SHP77 treated with DMSO at 0.1 percent for 48 hours (cell line): ENCODE data around the gene CAMK4.
A peak's percentile ranks its signal among the peaks of the same experiment; 100 is the strongest.
"Not testable (repeated sequence)": the region's sequence is repeated elsewhere in the genome, so short reads cannot be mapped to it uniquely, and the experiment has no call there.

Experiments
- DNase-seq: peaks from one replicate; lab custom pipeline; 2025; lab: John Stamatoyannopoulos, UW

CAMK4 gene

GRCh38 chr5:111256128-111256527 lies 31.9 kb downstream of the CAMK4 start:
- DNase-seq = no peak

GRCh38 chr5:111257610-111258009 lies 33.4 kb downstream of the CAMK4 start:
- DNase-seq = not testable (repeated sequence)

- no peak for DNase-seq
Observed at GRCh38 chr5:111259636-111260035, 35.5 kb downstream of the CAMK4 start.

- DNase-seq = no peak
Observed at GRCh38 chr5:111261610-111262009, 37.4 kb downstream of the CAMK4 start.

- no peak for DNase-seq
Observed at GRCh38 chr5:111262153-111262552, 38.0 kb downstream of the CAMK4 start.

GRCh38 chr5:111262815-111263214 lies 38.6 kb downstream of the CAMK4 start:
- no peak for DNase-seq

- DNase-seq = peak; percentile 51
Observed at GRCh38 chr5:111266491-111266890, 42.3 kb downstream of the CAMK4 start.

GRCh38 chr5:111268300-111268699 lies 44.1 kb downstream of the CAMK4 start:
- no peak for DNase-seq

GRCh38 chr5:111271885-111272284 lies 47.7 kb downstream of the CAMK4 start:
- DNase-seq = no peak

- no peak for DNase-seq
Observed at GRCh38 chr5:111277061-111277460, 52.9 kb downstream of the CAMK4 start.

- DNase-seq = no peak
Observed at GRCh38 chr5:111278858-111279504, 54.8 kb downstream of the CAMK4 start.

- DNase-seq = no peak
Observed at GRCh38 chr5:111280282-111280951, 56.2 kb downstream of the CAMK4 start.

- DNase-seq = no peak
Observed at GRCh38 chr5:111282798-111283197, 58.6 kb downstream of the CAMK4 start.

- DNase-seq = no peak
Observed at GRCh38 chr5:111284825-111285224, 60.6 kb downstream of the CAMK4 start.

- no peak for DNase-seq
Observed at GRCh38 chr5:111294551-111294950, 70.4 kb downstream of the CAMK4 start.

- DNase-seq = no peak
Observed at GRCh38 chr5:111295649-111296048, 71.5 kb downstream of the CAMK4 start.

GRCh38 chr5:111296570-111296969 lies 72.4 kb downstream of the CAMK4 start:
- DNase-seq = no peak

GRCh38 chr5:111299067-111299481 lies 74.9 kb downstream of the CAMK4 start:
- DNase-seq = no peak

GRCh38 chr5:111299831-111300432 lies 75.7 kb downstream of the CAMK4 start:
- DNase-seq = no peak

- DNase-seq = no peak
Observed at GRCh38 chr5:111301264-111301663, 77.1 kb downstream of the CAMK4 start.

- DNase-seq = not testable (repeated sequence)
Observed at GRCh38 chr5:111302043-111302442, 77.9 kb downstream of the CAMK4 start.

- no peak for DNase-seq
Observed at GRCh38 chr5:111308951-111309350, 84.8 kb downstream of the CAMK4 start.

GRCh38 chr5:111309384-111309783 lies 85.2 kb downstream of the CAMK4 start:
- no peak for DNase-seq
